Endodermal cell (in vitro differentiated cells): ENCODE results near the gene ITIH1. TPM values are rescaled to one million over a fixed set of nuclear protein-coding genes. Genes with fewer than 3 reads are reported as not detected.
A peak's percentile ranks its signal among the peaks of the same experiment; 100 is the strongest.
"Not testable (repeated sequence)": the region's sequence is repeated elsewhere in the genome, so short reads cannot be mapped to it uniquely, and the experiment has no call there.

ENCODE experiments used
- DNase-seq: peaks from one replicate; pipeline ENCODE4 v3.0.0-alpha.2; 2017
- H3K27ac ChIP-seq: 2 replicates; pipeline ENCODE4 v1.5.1; 2013; ENCODE audit warnings: mild to moderate bottlenecking, low read depth, low read length, moderate library complexity
- H3K27me3 ChIP-seq: 2 replicates; pipeline ENCODE4 v1.6.1; 2013; ENCODE audit warnings: mild to moderate bottlenecking, low read length, moderate library complexity; ENCODE audit not compliant: insufficient read depth, control insufficient read depth, poor library complexity, severe bottlenecking
- H3K36me3 ChIP-seq: 2 replicates; pipeline ENCODE4 v1.7.0; 2013; ENCODE audit warnings: mild to moderate bottlenecking, low read length, moderate library complexity; ENCODE audit not compliant: control insufficient read depth, insufficient read depth
- H3K4me1 ChIP-seq: one replicate; pipeline ENCODE4 v1.7.0; 2013; ENCODE audit warnings: low read length; ENCODE audit not compliant: control insufficient read depth, insufficient read depth
- H3K4me3 ChIP-seq: 2 replicates; pipeline ENCODE4 v1.5.1; 2013; ENCODE audit warnings: mild to moderate bottlenecking, low read length, moderate library complexity
- H3K9ac ChIP-seq: 2 replicates; pipeline ENCODE4 v1.6.1; 2013; ENCODE audit warnings: mild to moderate bottlenecking, low read length, moderate library complexity; ENCODE audit not compliant: poor library complexity, severe bottlenecking; ENCODE audit errors: extremely low read depth
- H3K9me3 ChIP-seq: 2 replicates; pipeline ENCODE4 v1.6.1; 2013; ENCODE audit warnings: mild to moderate bottlenecking, low read length, moderate library complexity; ENCODE audit not compliant: control insufficient read depth
- H3K27ac Mint-ChIP-seq: 2 replicates; pipeline ENCODE4 v1.8.0; 2020; ENCODE audit warnings: mixed read lengths
- H3K27me3 Mint-ChIP-seq: 2 replicates; pipeline ENCODE4 v1.8.0; 2021; ENCODE audit warnings: mild to moderate bottlenecking, mixed read lengths; ENCODE audit not compliant: insufficient read depth
- H3K36me3 Mint-ChIP-seq: 2 replicates; pipeline ENCODE4 v1.8.0; 2020; ENCODE audit warnings: low read depth, mixed read lengths
- H3K4me1 Mint-ChIP-seq: 2 replicates; pipeline ENCODE4 v1.8.0; 2020; ENCODE audit warnings: mixed read lengths
- H3K4me3 Mint-ChIP-seq: 2 replicates; pipeline ENCODE4 v1.8.0; 2020; ENCODE audit warnings: mild to moderate bottlenecking, moderate library complexity, mixed read lengths
- H3K9me3 Mint-ChIP-seq: 2 replicates; pipeline ENCODE4 v1.8.0; 2020; ENCODE audit warnings: mild to moderate bottlenecking, mixed read lengths
- WGBS, 2 experiments: methylation state at CpG; one replicate each; pipeline versions ENCODE4 v1.1.5 to v1.1.7; 2013; ENCODE audit warnings: missing lambda C conversion rate in 2 of 2, mixed read lengths in 1 of 2; ENCODE audit not compliant: insufficient coverage in 1 of 2, insufficient read length in 1 of 2; 5-methylcytosine and 5-hydroxymethylcytosine counted together
- long read RNA-seq, 4 experiments: library from polyadenylated mRNA in 2 of 4; library from RNA in 1 of 4; library from capped mRNA in 1 of 4; stranded (forward) in 3 of 4; unstranded in 1 of 4; transcript quantifications; one replicate each; pipeline ENCODE4 v2.0.0, GENCODE V29; 2020 to 2021; ENCODE audit warnings: inconsistent platforms in 1 of 4
- polyA plus RNA-seq, 2 experiments: library from polyadenylated mRNA; stranded (reverse); fragments of 50-300 nt; gene quantifications; one replicate each; pipeline ENCODE4 v1.2.3, GENCODE V29; 2013
- total RNA-seq, 2 donors: library from RNA; stranded (reverse); fragmentation: NEBNext Ultra II Directional in 1 of 2; extraction: Animal tissue kit (Norgen Biotek cat#: 25700) in 1 of 2; gene quantifications; 2 replicates in 1 of 2; 3 replicates in 1 of 2; pipeline ENCODE4 v1.2.1, GENCODE V29; 2021
- TF ChIP-seq, protein P1 (sequence below): fragments of 200-600 bp; sonication (generic); conservative IDR thresholded peaks from 2 replicates; pipeline ENCODE4 v1.5.0; 2021; ENCODE audit warnings: antibody characterized with exemption, mild to moderate bottlenecking

ITIH1 gene
- total RNA-seq = not detected
- polyA plus RNA-seq (2013, experiment 1 of 2) = not detected
- polyA plus RNA-seq (2013, experiment 2 of 2) = not detected
- long read RNA-seq, experiment 1 = 0 reads
- long read RNA-seq, experiment 2 = 0 reads
- long read RNA-seq, experiment 3 = 0 reads
- long read RNA-seq, experiment 4 = 0 reads

DNA sequence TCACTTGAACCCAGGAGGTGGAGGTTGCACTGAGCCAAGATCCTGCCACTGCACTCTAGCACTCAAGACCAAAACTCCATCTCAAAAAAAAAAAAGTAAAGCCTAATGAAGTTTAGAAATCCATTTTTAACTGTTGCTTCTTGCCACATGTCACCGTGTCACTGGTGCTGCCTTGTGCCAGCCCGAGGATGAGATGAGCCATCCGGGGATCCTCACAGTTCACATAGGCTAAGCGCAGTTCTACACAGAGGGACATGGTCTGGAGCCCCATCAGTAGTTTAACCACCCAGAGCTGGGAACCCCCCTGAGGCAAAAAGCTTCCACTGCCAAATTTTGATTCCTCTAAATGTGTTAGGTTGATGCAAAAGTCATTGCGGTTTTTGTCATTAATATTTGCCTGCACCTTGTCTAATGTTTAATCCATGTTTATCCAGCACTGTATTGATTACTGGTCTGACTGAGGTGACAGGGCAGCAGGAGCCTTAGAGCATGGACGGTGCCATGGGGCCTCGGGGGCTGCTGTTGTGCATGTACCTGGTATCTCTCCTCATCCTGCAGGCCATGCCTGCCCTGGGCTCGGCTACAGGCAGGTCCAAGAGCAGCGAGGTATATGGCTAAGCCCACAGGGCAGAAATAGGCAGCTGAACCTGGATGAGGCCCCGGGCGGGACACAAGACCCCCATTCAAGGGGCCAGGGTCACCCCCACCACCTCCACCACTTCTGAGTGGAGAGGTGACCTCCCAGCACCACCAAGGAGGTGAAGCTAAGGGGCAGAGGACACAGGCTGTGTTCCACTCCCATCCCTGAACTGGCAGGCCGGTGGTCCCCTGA is at the start of gene ITIH1:
TSS of gene ITIH1 (plus strand) at position 473 of the 832 bp plus-strand sequence. CDS start at position 490, 17 bp downstream.
- H3K27ac ChIP-seq = no peak within 1 kb of the TSS
- H3K4me3 Mint-ChIP-seq = no peak within 1 kb of the TSS
- H3K9me3 Mint-ChIP-seq = no peaks in the 10 kb centered on the region
- H3K27me3 ChIP-seq = peaks cover 7% of the 10 kb centered on the region
- DNase-seq = peak; percentile 40
- H3K36me3 ChIP-seq = no peaks in the 10 kb centered on the region
- no peak within 1 kb of the TSS for H3K9ac ChIP-seq
- TF ChIP-seq, protein P1, sequence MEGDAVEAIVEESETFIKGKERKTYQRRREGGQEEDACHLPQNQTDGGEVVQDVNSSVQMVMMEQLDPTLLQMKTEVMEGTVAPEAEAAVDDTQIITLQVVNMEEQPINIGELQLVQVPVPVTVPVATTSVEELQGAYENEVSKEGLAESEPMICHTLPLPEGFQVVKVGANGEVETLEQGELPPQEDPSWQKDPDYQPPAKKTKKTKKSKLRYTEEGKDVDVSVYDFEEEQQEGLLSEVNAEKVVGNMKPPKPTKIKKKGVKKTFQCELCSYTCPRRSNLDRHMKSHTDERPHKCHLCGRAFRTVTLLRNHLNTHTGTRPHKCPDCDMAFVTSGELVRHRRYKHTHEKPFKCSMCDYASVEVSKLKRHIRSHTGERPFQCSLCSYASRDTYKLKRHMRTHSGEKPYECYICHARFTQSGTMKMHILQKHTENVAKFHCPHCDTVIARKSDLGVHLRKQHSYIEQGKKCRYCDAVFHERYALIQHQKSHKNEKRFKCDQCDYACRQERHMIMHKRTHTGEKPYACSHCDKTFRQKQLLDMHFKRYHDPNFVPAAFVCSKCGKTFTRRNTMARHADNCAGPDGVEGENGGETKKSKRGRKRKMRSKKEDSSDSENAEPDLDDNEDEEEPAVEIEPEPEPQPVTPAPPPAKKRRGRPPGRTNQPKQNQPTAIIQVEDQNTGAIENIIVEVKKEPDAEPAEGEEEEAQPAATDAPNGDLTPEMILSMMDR = no peak
- no peak within 1 kb of the TSS for H3K4me3 ChIP-seq
- 91 to 92% methylated on average over 9 to 12 of the region's 12 CpGs for WGBS, 2 experiments
- H3K27me3 Mint-ChIP-seq = peaks cover 14% of the 10 kb centered on the region
- no peaks in the 10 kb centered on the region for H3K36me3 Mint-ChIP-seq
- no peak within 1 kb of the TSS for H3K27ac Mint-ChIP-seq
- H3K9me3 ChIP-seq = no peaks in the 10 kb centered on the region
- H3K4me1 Mint-ChIP-seq = no peaks in the 10 kb centered on the region
- H3K4me1 ChIP-seq = no peaks in the 10 kb centered on the region

- peaks cover 69% of the 10 kb centered on the region for H3K36me3 ChIP-seq
- not testable (repeated sequence) for H3K27ac Mint-ChIP-seq, H3K4me1 ChIP-seq, DNase-seq, H3K27ac ChIP-seq, H3K27me3 ChIP-seq, H3K4me3 ChIP-seq, H3K27me3 Mint-ChIP-seq, H3K9ac ChIP-seq, H3K4me1 Mint-ChIP-seq, H3K4me3 Mint-ChIP-seq
- Mint-ChIP-seq H3K9me3 (peaks cover 41% of the 10 kb centered on the region), H3K36me3 (peaks cover 83% of the 10 kb centered on the region)
- H3K9me3 ChIP-seq = peaks cover 69% of the 10 kb centered on the region
- 79% methylated on average over 2 of the region's 3 CpGs; no CpG with 5 or more reads in 1 of the 2 experiments for WGBS, 2 experiments
Measured at GRCh38 chr3:52728753-52729152, 48.6 kb upstream of the ITIH1 start.

- peaks cover 42% of the 10 kb centered on the region for H3K9me3 Mint-ChIP-seq
- H3K27ac ChIP-seq = no peak overlapping the region
- H3K4me1 Mint-ChIP-seq = no peaks in the 10 kb centered on the region
- peaks cover 69% of the 10 kb centered on the region for H3K9me3 ChIP-seq
- no peak overlapping the region for H3K4me3 Mint-ChIP-seq
- no peak overlapping the region for H3K27ac Mint-ChIP-seq
- H3K27me3 Mint-ChIP-seq = no peaks in the 10 kb centered on the region
- TF ChIP-seq, protein P1 = no peak
- H3K4me1 ChIP-seq = no peaks in the 10 kb centered on the region
- H3K9ac ChIP-seq = no peak overlapping the region
- no peak for DNase-seq
- H3K36me3 Mint-ChIP-seq = peaks cover 93% of the 10 kb centered on the region
- H3K36me3 ChIP-seq = peaks cover 83% of the 10 kb centered on the region
- peak overlapping the region; percentile 32 for H3K4me3 ChIP-seq
- no peaks in the 10 kb centered on the region for H3K27me3 ChIP-seq
Measured at GRCh38 chr3:52730681-52731080, 46.7 kb upstream of the ITIH1 start.
